Measurements from ENCODE around the gene TEK. TPM values are rescaled to one million over a fixed set of nuclear protein-coding genes. Genes with fewer than 3 reads are reported as not detected.

Gene TEK
- total and polyA plus RNA-seq, 12 donors = 6.7 to 33.1 (median 15.9) TPM

DNA sequence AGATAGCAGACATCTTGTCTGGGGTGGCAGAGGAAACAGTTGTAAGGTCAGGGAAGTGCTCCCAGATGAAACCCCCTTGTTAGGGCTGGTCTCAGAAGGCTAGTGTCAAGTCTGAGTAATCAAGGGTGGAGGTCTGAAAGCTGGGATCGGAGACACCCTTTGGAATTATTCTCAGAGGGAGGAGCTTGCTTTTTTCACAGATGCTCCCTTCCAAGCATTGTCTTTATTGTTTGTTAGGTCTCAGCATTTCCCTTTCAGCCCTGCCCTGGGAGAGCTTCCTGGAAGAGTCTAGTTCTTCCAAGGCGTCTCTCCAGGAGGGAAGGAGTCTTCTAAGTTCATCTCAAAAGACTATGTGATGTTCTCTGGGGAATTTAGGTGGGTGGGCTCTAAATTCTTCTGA is 3.2 kb downstream of the TEK start:
- WGBS, 2 donors = 55 to 69% methylated on average over 2 of the region's 2 CpGs
- TF ChIP-seq, protein P1, sequence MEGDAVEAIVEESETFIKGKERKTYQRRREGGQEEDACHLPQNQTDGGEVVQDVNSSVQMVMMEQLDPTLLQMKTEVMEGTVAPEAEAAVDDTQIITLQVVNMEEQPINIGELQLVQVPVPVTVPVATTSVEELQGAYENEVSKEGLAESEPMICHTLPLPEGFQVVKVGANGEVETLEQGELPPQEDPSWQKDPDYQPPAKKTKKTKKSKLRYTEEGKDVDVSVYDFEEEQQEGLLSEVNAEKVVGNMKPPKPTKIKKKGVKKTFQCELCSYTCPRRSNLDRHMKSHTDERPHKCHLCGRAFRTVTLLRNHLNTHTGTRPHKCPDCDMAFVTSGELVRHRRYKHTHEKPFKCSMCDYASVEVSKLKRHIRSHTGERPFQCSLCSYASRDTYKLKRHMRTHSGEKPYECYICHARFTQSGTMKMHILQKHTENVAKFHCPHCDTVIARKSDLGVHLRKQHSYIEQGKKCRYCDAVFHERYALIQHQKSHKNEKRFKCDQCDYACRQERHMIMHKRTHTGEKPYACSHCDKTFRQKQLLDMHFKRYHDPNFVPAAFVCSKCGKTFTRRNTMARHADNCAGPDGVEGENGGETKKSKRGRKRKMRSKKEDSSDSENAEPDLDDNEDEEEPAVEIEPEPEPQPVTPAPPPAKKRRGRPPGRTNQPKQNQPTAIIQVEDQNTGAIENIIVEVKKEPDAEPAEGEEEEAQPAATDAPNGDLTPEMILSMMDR (IDR thresholded peaks at IDR 0.05) = no peak
- peak; percentile 15 to 79 (median 71) for ATAC-seq
- peak in 1 of 2 donors; percentile 18 for DNase-seq
- no peaks in the 10 kb centered on the region for H3K36me3 ChIP-seq
- H3K4me1 ChIP-seq = peaks cover 0 to 35% (median 4%) of the 10 kb centered on the region in 9 donors
- intact Hi-C loops (cut with DNase I) = loop anchor here in 1 of 10 donors (5.0 kb wide), 1 partner anchor 80 kb away; no protein-coding TSS in a partner anchor
- H3K9me3 ChIP-seq = no peaks in the 10 kb centered on the region
- peak overlapping the region; percentile 9 to 92 (median 76) for H3K27ac ChIP-seq
- H3K27me3 ChIP-seq = no peaks in the 10 kb centered on the region
- peak overlapping the region in 7 of 10 donors; percentile 18 to 63 (median 56) for H3K4me3 ChIP-seq

DNA sequence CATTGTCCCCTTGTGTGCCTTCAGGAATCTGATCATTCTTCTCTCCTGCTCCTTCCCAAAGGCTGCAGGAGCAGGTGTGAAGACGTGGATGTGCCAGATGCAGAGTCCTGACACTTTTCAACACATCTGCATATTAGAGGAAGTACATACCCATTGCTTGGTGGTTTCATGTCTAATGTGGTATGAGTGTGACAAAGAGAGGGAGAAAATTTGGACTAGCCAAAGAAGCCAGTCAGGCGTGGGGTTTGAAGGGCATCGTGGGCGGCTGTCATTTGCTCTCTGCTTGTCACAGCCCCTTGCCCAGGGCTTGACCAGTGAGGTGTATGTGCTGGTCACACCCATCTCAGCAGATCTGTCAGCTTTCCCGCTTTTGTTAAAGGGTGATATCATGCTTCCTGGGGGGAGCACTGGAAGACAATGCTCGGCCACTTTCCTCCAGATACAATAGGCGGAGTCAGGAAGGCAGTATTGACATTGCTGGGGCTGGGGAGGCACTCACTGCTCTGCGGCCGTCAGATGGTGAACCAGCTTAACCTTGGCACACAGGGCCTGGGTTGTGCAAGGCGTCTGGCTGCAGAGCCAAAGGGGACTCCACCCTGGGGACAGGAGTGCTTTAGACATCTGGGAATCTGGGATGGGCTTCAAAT is 8.6 kb downstream of the TEK start:
- 45 to 56% methylated on average over 10 of the region's 10 CpGs for WGBS, 2 donors
- H3K9me3 ChIP-seq = no peaks in the 10 kb centered on the region
- H3K27ac ChIP-seq = peak overlapping the region in 9 of 10 donors; percentile 57 to 89 (median 77)
- no peaks in the 10 kb centered on the region for H3K27me3 ChIP-seq
- peaks cover 7 to 83% (median 18%) of the 10 kb centered on the region in 9 donors for H3K4me1 ChIP-seq
- H3K4me3 ChIP-seq = peak overlapping the region in 1 of 10 donors; percentile 16
- TF ChIP-seq, protein P1 (IDR thresholded peaks at IDR 0.05) = no peak
- DNase-seq (peak; percentile 78 to 82), ATAC-seq (peak; percentile 92 to 97 (median 95))
- intact Hi-C loops (cut with DNase I) = loop anchor here in 3 of 10 donors (5.0 kb wide), 3 partner anchors 35 to 75 kb away; no protein-coding TSS in a partner anchor
- H3K36me3 ChIP-seq = no peaks in the 10 kb centered on the region

DNA sequence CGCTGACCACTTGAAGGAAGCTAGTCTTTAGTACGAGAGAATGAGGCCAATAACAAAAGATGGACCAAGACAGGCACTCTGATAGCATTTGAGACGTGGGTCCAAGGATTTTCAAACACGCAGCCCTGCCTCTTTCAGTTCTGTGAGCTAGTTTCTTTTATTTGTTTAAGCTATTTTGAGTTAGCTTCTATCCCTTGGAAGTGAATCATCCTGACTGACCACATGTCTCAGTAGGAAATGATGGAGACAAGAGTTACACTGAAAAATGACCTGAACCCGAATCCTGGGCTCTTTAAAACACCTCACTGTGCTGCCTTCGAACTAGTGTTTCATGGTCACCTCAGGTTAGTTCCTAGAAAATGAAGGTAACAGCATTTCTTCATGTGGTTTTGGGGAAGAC is 9.9 kb downstream of the TEK start:
- H3K4me1 ChIP-seq = peaks cover 4 to 86% (median 18%) of the 10 kb centered on the region in 9 donors
- DNase-seq (no peak), ATAC-seq (no peak)
- intact Hi-C loops (cut with DNase I) = loop anchor here in 3 of 10 donors (5.0 kb wide), 3 partner anchors 33 to 73 kb away; no protein-coding TSS in a partner anchor
- 80 to 84% methylated on average over 6 of the region's 6 CpGs for WGBS, 2 donors
- no peak overlapping the region for H3K4me3 ChIP-seq
- no peaks in the 10 kb centered on the region for H3K36me3 ChIP-seq
- H3K27me3 ChIP-seq = no peaks in the 10 kb centered on the region
- H3K27ac ChIP-seq = peak overlapping the region; percentile 41 to 89 (median 70)
- TF ChIP-seq, protein P1 (IDR thresholded peaks at IDR 0.05) = no peak
- no peaks in the 10 kb centered on the region for H3K9me3 ChIP-seq

DNA sequence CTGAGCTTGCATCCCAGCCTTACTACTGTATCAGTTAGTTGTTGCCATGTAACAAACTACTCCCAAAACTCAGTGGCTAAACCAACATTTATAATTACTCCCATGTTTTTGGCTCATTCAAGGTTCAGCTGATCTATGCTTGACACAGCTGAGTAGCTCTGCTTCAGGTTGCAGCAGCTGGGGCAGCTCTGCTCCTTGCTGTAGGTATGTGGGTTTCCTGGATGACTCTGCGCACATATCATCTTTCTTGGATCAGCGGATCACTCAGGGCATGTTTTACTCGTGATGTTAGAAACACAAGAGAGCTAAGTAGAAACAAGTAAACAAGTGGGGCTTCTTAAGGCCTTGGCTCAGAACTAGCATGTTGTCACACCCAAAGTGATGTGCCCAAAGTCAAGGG is 15.1 kb downstream of the TEK start:
- intact Hi-C loops (cut with DNase I) = no loop called here
- ATAC-seq = no peak

More for the DNA sequence above, 15.1 kb downstream of the TEK start:
- 59 to 92% methylated on average over 3 of the region's 3 CpGs for WGBS, 2 donors
- Histone ChIP-seq H3K9me3 (no peaks in the 10 kb centered on the region), H3K36me3 (no peaks in the 10 kb centered on the region), H3K4me1 (peaks cover 0 to 74% (median 26%) of the 10 kb centered on the region in 9 donors), H3K27me3 (no peaks in the 10 kb centered on the region), H3K4me3 (no peak overlapping the region), H3K27ac (no peak overlapping the region)
- TF ChIP-seq, protein P1 (IDR thresholded peaks at IDR 0.05) = no peak
- no peak for DNase-seq

All from heart right ventricle (tissue), 16 donors.